DND-41 (cell line): ENCODE results near the gene CFAP92.

Experiments
- EZH2 ChIP-seq: IDR thresholded peaks from 3 replicates; pipeline ENCODE4 v1.6.1; 2012; ENCODE audit warnings: borderline replicate concordance, low read depth, mild to moderate bottlenecking, moderate library complexity, low read length, inconsistent platforms; ENCODE audit not compliant: severe bottlenecking
- TF ChIP-seq, protein P1 (sequence below): IDR thresholded peaks from 2 replicates; pipeline ENCODE4 v1.5.1; 2012; ENCODE audit warnings: borderline replicate concordance, low read length, moderate library complexity, mild to moderate bottlenecking; ENCODE audit not compliant: poor library complexity, severe bottlenecking; ENCODE audit errors: extremely low read depth

DNA sequence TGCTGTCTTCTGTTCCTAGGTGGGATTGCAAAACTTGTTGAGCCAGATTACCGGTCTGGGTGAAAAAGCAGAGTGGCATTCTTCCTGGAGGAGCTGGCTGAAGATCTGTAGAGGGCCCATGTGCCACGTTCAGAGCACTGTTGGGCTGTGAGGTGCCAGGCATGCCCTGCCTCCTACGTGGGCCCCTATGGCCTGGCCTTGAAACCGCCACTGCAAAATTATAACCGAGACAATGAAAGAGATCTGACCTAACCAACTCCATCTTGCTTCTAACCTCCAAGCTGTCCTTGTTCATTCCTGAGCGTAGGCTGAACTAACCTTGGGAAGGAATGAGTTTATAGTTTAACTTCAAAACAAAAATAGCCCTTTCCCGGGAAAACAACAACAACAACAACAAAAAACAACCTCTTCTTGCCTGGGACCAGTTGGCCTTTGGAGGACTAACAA is 115.8 kb downstream of the CFAP92 start:
- TF ChIP-seq, protein P1, sequence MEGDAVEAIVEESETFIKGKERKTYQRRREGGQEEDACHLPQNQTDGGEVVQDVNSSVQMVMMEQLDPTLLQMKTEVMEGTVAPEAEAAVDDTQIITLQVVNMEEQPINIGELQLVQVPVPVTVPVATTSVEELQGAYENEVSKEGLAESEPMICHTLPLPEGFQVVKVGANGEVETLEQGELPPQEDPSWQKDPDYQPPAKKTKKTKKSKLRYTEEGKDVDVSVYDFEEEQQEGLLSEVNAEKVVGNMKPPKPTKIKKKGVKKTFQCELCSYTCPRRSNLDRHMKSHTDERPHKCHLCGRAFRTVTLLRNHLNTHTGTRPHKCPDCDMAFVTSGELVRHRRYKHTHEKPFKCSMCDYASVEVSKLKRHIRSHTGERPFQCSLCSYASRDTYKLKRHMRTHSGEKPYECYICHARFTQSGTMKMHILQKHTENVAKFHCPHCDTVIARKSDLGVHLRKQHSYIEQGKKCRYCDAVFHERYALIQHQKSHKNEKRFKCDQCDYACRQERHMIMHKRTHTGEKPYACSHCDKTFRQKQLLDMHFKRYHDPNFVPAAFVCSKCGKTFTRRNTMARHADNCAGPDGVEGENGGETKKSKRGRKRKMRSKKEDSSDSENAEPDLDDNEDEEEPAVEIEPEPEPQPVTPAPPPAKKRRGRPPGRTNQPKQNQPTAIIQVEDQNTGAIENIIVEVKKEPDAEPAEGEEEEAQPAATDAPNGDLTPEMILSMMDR: no peak
- TF ChIP-seq EZH2: no peak
